K562 (cell line): Measurements from ENCODE around the gene DCUN1D3. TPM values are rescaled to one million over a fixed set of nuclear protein-coding genes. Genes with fewer than 3 reads are reported as not detected.

ENCODE experiments used
- ATAC-seq: fragments of 200-7000 bp; cut with Tn5 transposase; 3 replicates; pipeline ENCODE4 v1.9.1; 2020; ENCODE audit warnings: moderate library complexity
- BruUV-seq: library from RNA; stranded (reverse); fragments of 400-500 nt; replicated peaks from 2 replicates; lab custom pipeline; 2021; lab: Mats Ljungman, UMichigan
- CTCF ChIA-PET: fragments of 300-600 bp; formaldehyde crosslinking; extraction: SDS; loops from one replicate; lab custom pipeline; 2021; ENCODE audit warnings: low intra/inter-chr PET ratio; lab: Yijun Ruan, JAX
- POLR2A ChIA-PET: fragments of 300-600, 350-650 bp; sonication (Branson Sonifier 250); formaldehyde crosslinking; extraction: SDS; loops from one replicate; lab custom pipeline; 2021; ENCODE audit warnings: antibody characterized with exemption, inconsistent platforms; lab: Yijun Ruan, JAX
- DNase-seq, 4 experiments: peaks; one replicate each; pipeline versions ENCODE4 v3.0.0 to v3.0.0-alpha.2; 2011 to 2018; ENCODE audit warnings: low spot score in 3 of 4, mixed read lengths in 3 of 4; ENCODE audit errors: extremely low read depth in 1 of 4
- FAIRE-seq: peaks from 2 replicates; lab custom pipeline; 2011; peaks lifted over from hg19 to GRCh38; lab: Jason Lieb, UNC
- H2AFZ ChIP-seq: 2 replicates; pipeline ENCODE4 v1.6.0; 2011; ENCODE audit warnings: low read depth, low read length, control low read depth, inconsistent platforms
- H3K27ac ChIP-seq: fragments of 200-600 bp; 3 replicates; pipeline ENCODE4 v1.8.0; 2011; ENCODE audit warnings: low read depth, mild to moderate bottlenecking, control low read depth, inconsistent platforms, low read length, moderate library complexity, mixed read lengths; ENCODE audit errors: extremely low read depth
- H3K27me3 ChIP-seq, 2 experiments: fragments of 300-600 bp in 1 of 2; 2 replicates in 1 of 2; 3 replicates in 1 of 2; pipeline versions ENCODE4 v1.6.0 to v1.8.0; 2011; ENCODE audit warnings: inconsistent platforms in 2 of 2, low read length in 2 of 2, mild to moderate bottlenecking in 1 of 2, mixed read lengths in 1 of 2, moderate library complexity in 1 of 2; ENCODE audit not compliant: control insufficient read depth in 2 of 2, insufficient read depth in 2 of 2
- H3K36me3 ChIP-seq: fragments of 300-600 bp; 3 replicates; pipeline ENCODE4 v1.8.0; 2011; ENCODE audit warnings: mild to moderate bottlenecking, low read length, inconsistent platforms; ENCODE audit not compliant: control insufficient read depth, insufficient read depth
- H3K4me1 ChIP-seq, 2 experiments: fragments of 200-600 bp in 1 of 2; replicated peaks in 1 of 2; 2 replicates in 1 of 2; 3 replicates in 1 of 2; pipeline versions ENCODE4 v1.5.1 to v1.8.0; 2011; ENCODE audit warnings: inconsistent platforms in 2 of 2, low read length in 2 of 2, mild to moderate bottlenecking in 1 of 2, mixed read lengths in 1 of 2, moderate library complexity in 1 of 2; ENCODE audit not compliant: control insufficient read depth in 2 of 2, insufficient read depth in 2 of 2
- H3K4me2 ChIP-seq: 2 replicates; pipeline ENCODE4 v1.6.1; 2011; ENCODE audit warnings: low read length, control low read depth, inconsistent platforms, mixed read lengths; ENCODE audit not compliant: insufficient read depth
- H3K4me3 ChIP-seq: fragments of 200-600 bp; sonication (generic), shearing (Covaris generic); 2 replicates; pipeline ENCODE4 v1.5.1; 2016; ENCODE audit warnings: control low read depth, inconsistent platforms
- H3K79me2 ChIP-seq: fragments of 200-600 bp; 3 replicates; pipeline ENCODE4 v1.8.0; 2011; ENCODE audit warnings: low read length, inconsistent platforms; ENCODE audit not compliant: control insufficient read depth, insufficient read depth
- H3K9ac ChIP-seq, 2 experiments: 2 replicates each; pipeline versions ENCODE4 v1.6.0 to v1.6.1; 2011; ENCODE audit warnings: low read depth in 2 of 2, low read length in 2 of 2, control low read depth in 1 of 2, inconsistent platforms in 1 of 2, mild to moderate bottlenecking in 1 of 2, mixed read lengths in 1 of 2; ENCODE audit not compliant: insufficient read depth in 1 of 2
- H3K9me1 ChIP-seq: one replicate; pipeline ENCODE4 v1.6.0; 2011; ENCODE audit warnings: inconsistent platforms, mild to moderate bottlenecking, low read length, moderate library complexity; ENCODE audit not compliant: control insufficient read depth, insufficient read depth
- H3K9me3 ChIP-seq: replicated peaks from 2 replicates; pipeline ENCODE4 v1.5.1; 2011; ENCODE audit warnings: low read depth, low read length, inconsistent platforms; ENCODE audit not compliant: control insufficient read depth, insufficient read depth
- H4K20me1 ChIP-seq: replicated peaks from 2 replicates; pipeline ENCODE4 v1.6.1; 2011; ENCODE audit warnings: low read length, inconsistent platforms, mixed read lengths; ENCODE audit not compliant: control insufficient read depth, insufficient read depth
- BCL6 ChIP-seq: fragments of 250-450 bp; sonication (Bioruptor Pico); IDR thresholded peaks from 2 replicates; pipeline ENCODE4 v1.4.0; 2020
- CBX1 ChIP-seq: sonication (generic); IDR thresholded peaks from 2 replicates; pipeline ENCODE4 v1.6.1; 2016; ENCODE audit warnings: antibody characterized with exemption, low read depth, mild to moderate bottlenecking
- FOXA1 ChIP-seq: fragments of 450-650 bp; IDR thresholded peaks from 2 replicates; pipeline ENCODE4 v1.6.1; 2016; ENCODE audit warnings: mild to moderate bottlenecking, borderline replicate concordance
- PRPF4 ChIP-seq: fragments of 200-400 bp; formaldehyde crosslinking; IDR thresholded peaks from one replicate; pipeline ENCODE4 v1.6.1; 2017; ENCODE audit warnings: low read length, low read depth, mild to moderate bottlenecking; ENCODE audit not compliant: insufficient read depth, poor library complexity, severe bottlenecking
- TARDBP ChIP-seq: fragments of 450-650 bp; IDR thresholded peaks from 2 replicates; pipeline ENCODE4 v1.6.1; 2016
- ZNF143 ChIP-seq: sonication (generic); formaldehyde crosslinking; IDR thresholded peaks from 2 replicates; pipeline ENCODE4 v1.9.0; 2022; ENCODE audit warnings: mild to moderate bottlenecking, missing genetic modification reagents
- ZNF354B ChIP-seq: fragments of 250-450 bp; sonication (Bioruptor Pico); IDR thresholded peaks from 2 replicates; pipeline ENCODE4 v1.4.0; 2020
- ZNF41 ChIP-seq: fragments of 250-450 bp; sonication (Bioruptor Pico); conservative IDR thresholded peaks from 2 replicates; pipeline ENCODE4 v1.4.0; 2020; ENCODE audit warnings: mild to moderate bottlenecking
- WGBS: fragments of 100-300 bp; shearing (Covaris generic); methylation state at CpG from one replicate; pipeline ENCODE4 v1.1.6; 2016; ENCODE audit warnings: low coverage, mixed read lengths; ENCODE audit not compliant: insufficient coverage; ENCODE audit errors: missing lambda C conversion rate; 5-methylcytosine and 5-hydroxymethylcytosine counted together
- in situ Hi-C: fragments of 300-500 bp; cut with MboI; formaldehyde crosslinking; loops from 4 replicates; pipeline ENCODE4 v1.15.0; 2018; ENCODE audit warnings: inconsistent platforms, mixed read lengths
- intact Hi-C: fragments of 100-400 bp; cut with micrococcal nuclease; formaldehyde crosslinking; loops from 2 replicates; pipeline ENCODE4 v1.14.2; 2022
- polyA plus RNA-seq, 8 experiments: library from polyadenylated mRNA; depleted of rRNA in 4 of 8; stranded (reverse) in 5 of 8; unstranded in 3 of 8; fragments of >200 nt; fragmentation: Nextera tagmentation in 2 of 8; fragmentation: Illumina TruSeq in 1 of 8; extraction: Ambion mirVana in 2 of 8; extraction: Trizol in 1 of 8; gene quantifications; 2 replicates each; pipeline versions ENCODE4 v1.2.1 to v1.2.3, GENCODE V29; 2011 to 2014; ENCODE audit warnings: inconsistent platforms in 1 of 8, missing spikeins in 1 of 8
- total RNA-seq, 7 experiments: library from RNA; depleted of rRNA in 6 of 7; stranded (reverse); fragments of >200 nt in 6 of 7; fragmentation: Illumina TruSeq in 2 of 7; extraction: Trizol in 2 of 7; gene quantifications; 2 replicates each; pipeline versions ENCODE4 v1.2.1 to v1.2.3, GENCODE V29; 2011 to 2021; ENCODE audit warnings: low replicate concordance in 1 of 7
- TF ChIP-seq, protein P1 (sequence below), 2 experiments: fragments of 450-650 bp; IDR thresholded peaks; 2 replicates each; pipeline ENCODE4 v1.6.1; 2018; ENCODE audit warnings: mild to moderate bottlenecking in 2 of 2, low read depth in 1 of 2; ENCODE audit not compliant: partially characterized antibody in 2 of 2
- TF ChIP-seq, protein P2 (sequence below), 2 experiments: IDR thresholded peaks; 2 replicates each; pipeline ENCODE4 v1.6.1; 2011; ENCODE audit warnings: borderline replicate concordance in 1 of 2, control low read depth in 1 of 2, low read depth in 1 of 2, low read length in 1 of 2, mild to moderate bottlenecking in 1 of 2, mixed read lengths in 1 of 2, moderate library complexity in 1 of 2; ENCODE audit not compliant: insufficient read depth in 1 of 2, insufficient read length in 1 of 2, poor library complexity in 1 of 2, severe bottlenecking in 1 of 2; ENCODE audit errors: extremely low read depth in 1 of 2
- TF ChIP-seq, protein P3 (sequence below): fragments of 450-650 bp; IDR thresholded peaks from 2 replicates; pipeline ENCODE4 v1.6.1; 2017; ENCODE audit warnings: antibody characterized with exemption
- TF ChIP-seq, protein P4 (sequence below): sonication (generic); formaldehyde crosslinking; IDR thresholded peaks from 2 replicates; pipeline ENCODE4 v1.8.0; 2023; ENCODE audit warnings: mild to moderate bottlenecking, missing genetic modification reagents
- TF ChIP-seq, protein P5 (sequence below): fragments of 450-650 bp; IDR thresholded peaks from one replicate; pipeline ENCODE4 v1.6.1; 2018; ENCODE audit warnings: mild to moderate bottlenecking, moderate library complexity; ENCODE audit not compliant: partially characterized antibody

The DCUN1D3 gene
- total and polyA plus RNA-seq, 9 of the 15 experiments (the other 6 are each of a cell fraction or from before 2014, with no cell fraction given), result 1.0 to 4.7 (median 2.2) TPM

DNA sequence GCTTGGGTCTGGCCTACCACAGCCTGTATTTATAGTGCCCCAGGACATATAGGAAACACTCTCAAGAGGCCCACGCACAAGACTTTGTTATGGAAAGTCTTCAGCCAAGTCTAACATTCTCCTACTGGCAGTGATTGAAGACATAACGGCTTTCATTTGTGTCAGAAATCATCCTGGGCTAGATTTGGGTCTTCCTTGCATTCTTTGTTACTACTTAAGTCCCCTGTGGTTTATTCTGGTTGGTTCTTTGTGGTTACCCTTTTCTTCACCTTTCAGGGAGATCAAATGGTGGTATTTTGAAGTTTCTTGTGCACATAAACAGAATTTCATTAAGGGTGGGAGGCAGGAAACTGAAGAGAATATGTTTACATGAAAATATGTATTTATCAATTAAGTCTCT is 56.1 kb downstream of the DCUN1D3 start:
- CTCF ChIA-PET, result no interaction called here
- peaks cover 73% of the 10 kb centered on the region for H3K36me3 ChIP-seq
- POLR2A ChIA-PET, result interaction anchor here (0.5 to 1.0 kb wide), 3 partner anchors 13 to 63 kb away, joined by 3 read pairs; no protein-coding TSS in a partner anchor
- DNase-seq (no peak), FAIRE-seq (no peak), ATAC-seq (no peak)
- intact Hi-C loops (no loop called here), in situ Hi-C loops (no loop called here)
- H3K9ac ChIP-seq, result no peak overlapping the region
- no peaks in the 10 kb centered on the region for H3K27me3 ChIP-seq
- no peak overlapping the region for H2AFZ ChIP-seq
- no TSS peak for BruUV-seq
- no peaks in the 10 kb centered on the region for H3K79me2 ChIP-seq
- H3K4me2 ChIP-seq, result no peak overlapping the region
- H3K9me3 ChIP-seq, result no peaks in the 10 kb centered on the region
- H3K4me1 ChIP-seq, result no peaks in the 10 kb centered on the region
- H3K27ac ChIP-seq, result no peak overlapping the region
- no peak overlapping the region for H3K4me3 ChIP-seq
- H3K9me1 ChIP-seq, result no peaks in the 10 kb centered on the region
- 82% methylated on average over 2 of the region's 2 CpGs for WGBS
- H4K20me1 ChIP-seq, result no peaks in the 10 kb centered on the region
- TF ChIP-seq PRPF4 (no peak), CBX1 (no peak), TARDBP (no peak), ZNF41 (CRISPR knock-in tag) (no peak), ZNF143 (no peak), BCL6 (CRISPR knock-in tag) (no peak), FOXA1 (no peak), ZNF354B (CRISPR knock-in tag) (no peak)
- TF ChIP-seq, protein P1, sequence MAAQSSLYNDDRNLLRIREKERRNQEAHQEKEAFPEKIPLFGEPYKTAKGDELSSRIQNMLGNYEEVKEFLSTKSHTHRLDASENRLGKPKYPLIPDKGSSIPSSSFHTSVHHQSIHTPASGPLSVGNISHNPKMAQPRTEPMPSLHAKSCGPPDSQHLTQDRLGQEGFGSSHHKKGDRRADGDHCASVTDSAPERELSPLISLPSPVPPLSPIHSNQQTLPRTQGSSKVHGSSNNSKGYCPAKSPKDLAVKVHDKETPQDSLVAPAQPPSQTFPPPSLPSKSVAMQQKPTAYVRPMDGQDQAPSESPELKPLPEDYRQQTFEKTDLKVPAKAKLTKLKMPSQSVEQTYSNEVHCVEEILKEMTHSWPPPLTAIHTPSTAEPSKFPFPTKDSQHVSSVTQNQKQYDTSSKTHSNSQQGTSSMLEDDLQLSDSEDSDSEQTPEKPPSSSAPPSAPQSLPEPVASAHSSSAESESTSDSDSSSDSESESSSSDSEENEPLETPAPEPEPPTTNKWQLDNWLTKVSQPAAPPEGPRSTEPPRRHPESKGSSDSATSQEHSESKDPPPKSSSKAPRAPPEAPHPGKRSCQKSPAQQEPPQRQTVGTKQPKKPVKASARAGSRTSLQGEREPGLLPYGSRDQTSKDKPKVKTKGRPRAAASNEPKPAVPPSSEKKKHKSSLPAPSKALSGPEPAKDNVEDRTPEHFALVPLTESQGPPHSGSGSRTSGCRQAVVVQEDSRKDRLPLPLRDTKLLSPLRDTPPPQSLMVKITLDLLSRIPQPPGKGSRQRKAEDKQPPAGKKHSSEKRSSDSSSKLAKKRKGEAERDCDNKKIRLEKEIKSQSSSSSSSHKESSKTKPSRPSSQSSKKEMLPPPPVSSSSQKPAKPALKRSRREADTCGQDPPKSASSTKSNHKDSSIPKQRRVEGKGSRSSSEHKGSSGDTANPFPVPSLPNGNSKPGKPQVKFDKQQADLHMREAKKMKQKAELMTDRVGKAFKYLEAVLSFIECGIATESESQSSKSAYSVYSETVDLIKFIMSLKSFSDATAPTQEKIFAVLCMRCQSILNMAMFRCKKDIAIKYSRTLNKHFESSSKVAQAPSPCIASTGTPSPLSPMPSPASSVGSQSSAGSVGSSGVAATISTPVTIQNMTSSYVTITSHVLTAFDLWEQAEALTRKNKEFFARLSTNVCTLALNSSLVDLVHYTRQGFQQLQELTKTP (IDR thresholded peaks at IDR 0.05; ENCODE audit: low read depth in 1 of 2, partially characterized antibody in 2 of 2), result no peak
- TF ChIP-seq, protein P2, sequence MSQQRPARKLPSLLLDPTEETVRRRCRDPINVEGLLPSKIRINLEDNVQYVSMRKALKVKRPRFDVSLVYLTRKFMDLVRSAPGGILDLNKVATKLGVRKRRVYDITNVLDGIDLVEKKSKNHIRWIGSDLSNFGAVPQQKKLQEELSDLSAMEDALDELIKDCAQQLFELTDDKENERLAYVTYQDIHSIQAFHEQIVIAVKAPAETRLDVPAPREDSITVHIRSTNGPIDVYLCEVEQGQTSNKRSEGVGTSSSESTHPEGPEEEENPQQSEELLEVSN (IDR thresholded peaks at IDR 0.05; ENCODE audit: borderline replicate concordance in 1 of 2, extremely low read depth in 1 of 2, insufficient read depth in 1 of 2, insufficient read length in 1 of 2, low read depth in 1 of 2, low read length in 1 of 2, poor library complexity in 1 of 2, severe bottlenecking in 1 of 2), result no peak
- TF ChIP-seq, protein P3, sequence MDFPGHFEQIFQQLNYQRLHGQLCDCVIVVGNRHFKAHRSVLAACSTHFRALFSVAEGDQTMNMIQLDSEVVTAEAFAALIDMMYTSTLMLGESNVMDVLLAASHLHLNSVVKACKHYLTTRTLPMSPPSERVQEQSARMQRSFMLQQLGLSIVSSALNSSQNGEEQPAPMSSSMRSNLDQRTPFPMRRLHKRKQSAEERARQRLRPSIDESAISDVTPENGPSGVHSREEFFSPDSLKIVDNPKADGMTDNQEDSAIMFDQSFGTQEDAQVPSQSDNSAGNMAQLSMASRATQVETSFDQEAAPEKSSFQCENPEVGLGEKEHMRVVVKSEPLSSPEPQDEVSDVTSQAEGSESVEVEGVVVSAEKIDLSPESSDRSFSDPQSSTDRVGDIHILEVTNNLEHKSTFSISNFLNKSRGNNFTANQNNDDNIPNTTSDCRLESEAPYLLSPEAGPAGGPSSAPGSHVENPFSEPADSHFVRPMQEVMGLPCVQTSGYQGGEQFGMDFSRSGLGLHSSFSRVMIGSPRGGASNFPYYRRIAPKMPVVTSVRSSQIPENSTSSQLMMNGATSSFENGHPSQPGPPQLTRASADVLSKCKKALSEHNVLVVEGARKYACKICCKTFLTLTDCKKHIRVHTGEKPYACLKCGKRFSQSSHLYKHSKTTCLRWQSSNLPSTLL, result no peak
- TF ChIP-seq, protein P4, sequence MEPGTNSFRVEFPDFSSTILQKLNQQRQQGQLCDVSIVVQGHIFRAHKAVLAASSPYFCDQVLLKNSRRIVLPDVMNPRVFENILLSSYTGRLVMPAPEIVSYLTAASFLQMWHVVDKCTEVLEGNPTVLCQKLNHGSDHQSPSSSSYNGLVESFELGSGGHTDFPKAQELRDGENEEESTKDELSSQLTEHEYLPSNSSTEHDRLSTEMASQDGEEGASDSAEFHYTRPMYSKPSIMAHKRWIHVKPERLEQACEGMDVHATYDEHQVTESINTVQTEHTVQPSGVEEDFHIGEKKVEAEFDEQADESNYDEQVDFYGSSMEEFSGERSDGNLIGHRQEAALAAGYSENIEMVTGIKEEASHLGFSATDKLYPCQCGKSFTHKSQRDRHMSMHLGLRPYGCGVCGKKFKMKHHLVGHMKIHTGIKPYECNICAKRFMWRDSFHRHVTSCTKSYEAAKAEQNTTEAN, result no peak
- TF ChIP-seq, protein P5, sequence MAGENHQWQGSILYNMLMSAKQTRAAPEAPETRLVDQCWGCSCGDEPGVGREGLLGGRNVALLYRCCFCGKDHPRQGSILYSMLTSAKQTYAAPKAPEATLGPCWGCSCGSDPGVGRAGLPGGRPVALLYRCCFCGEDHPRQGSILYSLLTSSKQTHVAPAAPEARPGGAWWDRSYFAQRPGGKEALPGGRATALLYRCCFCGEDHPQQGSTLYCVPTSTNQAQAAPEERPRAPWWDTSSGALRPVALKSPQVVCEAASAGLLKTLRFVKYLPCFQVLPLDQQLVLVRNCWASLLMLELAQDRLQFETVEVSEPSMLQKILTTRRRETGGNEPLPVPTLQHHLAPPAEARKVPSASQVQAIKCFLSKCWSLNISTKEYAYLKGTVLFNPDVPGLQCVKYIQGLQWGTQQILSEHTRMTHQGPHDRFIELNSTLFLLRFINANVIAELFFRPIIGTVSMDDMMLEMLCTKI, result no peak
